ENCODE results near the gene KCTD16.

KCTD16 gene

GRCh38 chr5:144170276-144171024, at the start of gene KCTD16, which contains the start of gene YIPF5:
Gene KCTD16, plus strand, starts transcription at chr5:144170873.
Gene YIPF5, minus strand, starts transcription at chr5:144170659. Its CDS starts 704 bp downstream, at chr5:144169955.
- peak; percentile 99 for DNase-seq (ENCODE audit: low spot score)

- DNase-seq (ENCODE audit: low spot score) = no peak
Observed at GRCh38 chr5:144121577-144121976, 49.1 kb upstream of the KCTD16 start.

- no peak for DNase-seq (ENCODE audit: low spot score)
Observed at GRCh38 chr5:144122081-144122480, 48.6 kb upstream of the KCTD16 start.

- DNase-seq (ENCODE audit: low spot score) = no peak
Observed at GRCh38 chr5:144122641-144123040, 48.0 kb upstream of the KCTD16 start.

GRCh38 chr5:144125163-144125726, 45.4 kb upstream of the KCTD16 start:
- DNase-seq (ENCODE audit: low spot score) = no peak

GRCh38 chr5:144126707-144127106, 44.0 kb upstream of the KCTD16 start:
- DNase-seq (ENCODE audit: low spot score) = no peak

GRCh38 chr5:144128844-144129243, 41.8 kb upstream of the KCTD16 start:
- DNase-seq (ENCODE audit: low spot score) = no peak

GRCh38 chr5:144130306-144130705, 40.4 kb upstream of the KCTD16 start:
- DNase-seq (ENCODE audit: low spot score) = no peak

GRCh38 chr5:144131261-144131660, 39.4 kb upstream of the KCTD16 start:
- DNase-seq (ENCODE audit: low spot score) = no peak

GRCh38 chr5:144133050-144133633, 37.5 kb upstream of the KCTD16 start:
- DNase-seq (ENCODE audit: low spot score) = no peak

GRCh38 chr5:144134194-144134826, 36.4 kb upstream of the KCTD16 start:
- DNase-seq (ENCODE audit: low spot score) = no peak

GRCh38 chr5:144135113-144135762, 35.4 kb upstream of the KCTD16 start:
- no peak for DNase-seq (ENCODE audit: low spot score)

GRCh38 chr5:144139586-144139985, 31.1 kb upstream of the KCTD16 start:
- no peak for DNase-seq (ENCODE audit: low spot score)

GRCh38 chr5:144141585-144141984, 29.1 kb upstream of the KCTD16 start:
- DNase-seq (ENCODE audit: low spot score) = no peak

- DNase-seq (ENCODE audit: low spot score) = peak; percentile 54
Observed at GRCh38 chr5:144142139-144142823, 28.4 kb upstream of the KCTD16 start.

- DNase-seq (ENCODE audit: low spot score) = no peak
Observed at GRCh38 chr5:144142824-144143162, 27.9 kb upstream of the KCTD16 start.

- no peak for DNase-seq (ENCODE audit: low spot score)
Observed at GRCh38 chr5:144143625-144144024, 27.0 kb upstream of the KCTD16 start.

- DNase-seq (ENCODE audit: low spot score) = no peak
Observed at GRCh38 chr5:144144956-144145751, 25.5 kb upstream of the KCTD16 start.

- DNase-seq (ENCODE audit: low spot score) = no peak
Observed at GRCh38 chr5:144151026-144151425, 19.6 kb upstream of the KCTD16 start.

- no peak for DNase-seq (ENCODE audit: low spot score)
Observed at GRCh38 chr5:144156767-144157171, 13.9 kb upstream of the KCTD16 start.

- DNase-seq (ENCODE audit: low spot score) = no peak
Observed at GRCh38 chr5:144162686-144163085, 8.0 kb upstream of the KCTD16 start.
